Caco-2 (cell line): ENCODE data around the gene GPR21. TPM values are rescaled to one million over a fixed set of nuclear protein-coding genes. Genes with fewer than 3 reads are reported as not detected.

Source experiments
- BruUV-seq: library from RNA; stranded (reverse); fragments of 400-500 nt; replicated peaks from 2 replicates; lab custom pipeline; 2021; lab: Mats Ljungman, UMichigan
- CTCF ChIA-PET: fragments of 300-600 bp; sonication (Branson Sonifier 250); formaldehyde crosslinking; loops from one replicate; lab custom pipeline; 2022; ENCODE audit warnings: antibody characterized with exemption; lab: Charles Lee
- POLR2A ChIA-PET: fragments of 300-600 bp; sonication (Branson Sonifier 250); formaldehyde crosslinking; loops from one replicate; lab custom pipeline; 2022; ENCODE audit warnings: antibody characterized with exemption; lab: Charles Lee
- DNase-seq, 2 experiments: peaks; one replicate each; pipeline versions ENCODE4 v3.0.0 to v3.0.0-alpha.2; 2020 to 2022
- H3K27me3 ChIP-seq: replicated peaks from 2 replicates; pipeline ENCODE4 v1.6.0; 2011; ENCODE audit warnings: low read length; ENCODE audit not compliant: control insufficient read depth, insufficient read depth
- H3K36me3 ChIP-seq: 2 replicates; pipeline ENCODE4 v1.5.1; 2011; ENCODE audit warnings: low read length; ENCODE audit not compliant: control insufficient read depth, insufficient read depth
- H3K4me1 ChIP-seq: fragments of 250-450 bp; sonication (Bioruptor Pico); 2 replicates; pipeline ENCODE4 v1.5.1; 2020; ENCODE audit warnings: mild to moderate bottlenecking
- H3K4me3 ChIP-seq: 2 replicates; pipeline ENCODE4 v1.5.1; 2011; ENCODE audit warnings: low read depth, mild to moderate bottlenecking, control low read depth, low read length
- H3K9me3 ChIP-seq: fragments of 250-450 bp; sonication (Bioruptor Pico); 2 replicates; pipeline ENCODE4 v1.5.1; 2020; ENCODE audit warnings: mild to moderate bottlenecking, moderate library complexity
- H3K27ac Mint-ChIP-seq: one replicate; pipeline ENCODE4 v1.8.0; 2022; ENCODE audit warnings: mixed read lengths; ENCODE audit not compliant: unreplicated experiment
- H3K27me3 Mint-ChIP-seq: one replicate; pipeline ENCODE4 v1.8.0; 2022; ENCODE audit warnings: mixed read lengths; ENCODE audit not compliant: insufficient read depth, unreplicated experiment
- H3K36me3 Mint-ChIP-seq: one replicate; pipeline ENCODE4 v1.8.0; 2022; ENCODE audit warnings: mild to moderate bottlenecking, mixed read lengths; ENCODE audit not compliant: insufficient read depth, unreplicated experiment
- H3K4me1 Mint-ChIP-seq: one replicate; pipeline ENCODE4 v1.8.0; 2022; ENCODE audit warnings: low read depth, mixed read lengths; ENCODE audit not compliant: unreplicated experiment
- H3K4me3 Mint-ChIP-seq: one replicate; pipeline ENCODE4 v1.8.0; 2022; ENCODE audit warnings: mild to moderate bottlenecking, moderate library complexity, mixed read lengths; ENCODE audit not compliant: unreplicated experiment
- H3K9me3 Mint-ChIP-seq: one replicate; pipeline ENCODE4 v1.8.0; 2022; ENCODE audit warnings: mixed read lengths; ENCODE audit not compliant: unreplicated experiment
- CTCF ChIP-seq, 2 experiments: fragments of 200-600 bp in 1 of 2; IDR thresholded peaks; 1 replicate in 1 of 2; 2 replicates in 1 of 2; pipeline versions ENCODE4 v1.5.1 to v1.8.0; 2011 to 2022; ENCODE audit warnings: antibody characterized with exemption in 1 of 2, control low read depth in 1 of 2, inconsistent platforms in 1 of 2, low read depth in 1 of 2, low read length in 1 of 2, mild to moderate bottlenecking in 1 of 2, moderate library complexity in 1 of 2; ENCODE audit not compliant: insufficient read depth in 1 of 2, severe bottlenecking in 1 of 2, unreplicated experiment in 1 of 2
- intact Hi-C: fragments of 100-400 bp; cut with micrococcal nuclease; formaldehyde crosslinking; loops from one replicate; pipeline ENCODE4 v1.10.0; 2022; ENCODE audit not compliant: unreplicated experiment
- total RNA-seq: library from RNA; stranded (reverse); gene quantifications from 2 replicates; pipeline ENCODE4 v1.2.3, GENCODE V29; 2022

GPR21 gene
- total RNA-seq, 1 experiment from 2014 or later = 2.0 TPM

DNA sequence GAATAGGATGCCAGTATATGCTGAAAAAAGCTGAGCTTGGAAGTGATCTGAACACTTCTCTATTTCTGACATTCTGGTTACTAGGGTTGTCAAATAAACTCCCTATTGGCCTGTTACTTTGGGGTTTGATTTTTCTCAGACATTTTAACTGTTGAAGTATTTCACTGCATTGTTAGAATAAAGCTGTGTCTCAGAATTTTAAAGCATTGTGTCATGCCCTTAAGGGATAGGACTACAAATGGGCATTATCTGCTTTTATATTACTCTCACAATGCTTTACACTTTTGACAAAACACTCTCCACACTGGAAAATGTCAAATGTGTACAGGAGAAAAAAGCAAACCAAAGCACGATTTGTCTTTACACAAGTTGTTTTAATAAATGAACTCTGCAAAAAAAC is 16.8 kb upstream of the GPR21 start:
- Mint-ChIP-seq H3K9me3 (no peaks in the 10 kb centered on the region), H3K27ac (no peak overlapping the region), H3K27me3 (no peaks in the 10 kb centered on the region), H3K4me3 (no peak overlapping the region), H3K4me1 (no peaks in the 10 kb centered on the region), H3K36me3 (peaks cover 73% of the 10 kb centered on the region)
- BruUV-seq = no TSS peak
- intact Hi-C loops = no loop called here
- ChIA-PET POLR2A (no interaction called here), CTCF (no interaction called here)
- H3K36me3 ChIP-seq = no peaks in the 10 kb centered on the region; the same call in none of the 2 replicates
- H3K9me3 ChIP-seq = no peaks in the 10 kb centered on the region
- no peak overlapping the region for H3K4me3 ChIP-seq
- DNase-seq = no peak
- no peaks in the 10 kb centered on the region for H3K4me1 ChIP-seq
- no peaks in the 10 kb centered on the region for H3K27me3 ChIP-seq
- TF ChIP-seq CTCF (IDR thresholded peaks at IDR 0.05; ENCODE audit: insufficient read depth in 1 of 2, low read depth in 1 of 2, low read length in 1 of 2, severe bottlenecking in 1 of 2, unreplicated experiment in 1 of 2) = no peak

GRCh38 chr9:123020796-123021195 is 12.7 kb upstream of the GPR21 start:
- no TSS peak for BruUV-seq
- TF ChIP-seq CTCF (IDR thresholded peaks at IDR 0.05; ENCODE audit: insufficient read depth in 1 of 2, low read depth in 1 of 2, low read length in 1 of 2, severe bottlenecking in 1 of 2, unreplicated experiment in 1 of 2) = no peak
- no peaks in the 10 kb centered on the region for H3K27me3 ChIP-seq
- H3K4me1 Mint-ChIP-seq = no peaks in the 10 kb centered on the region
- DNase-seq = no peak
- POLR2A ChIA-PET = no interaction called here
- H3K9me3 Mint-ChIP-seq = no peaks in the 10 kb centered on the region
- CTCF ChIA-PET = no interaction called here
- peaks cover 65% of the 10 kb centered on the region for H3K36me3 Mint-ChIP-seq
- H3K4me3 Mint-ChIP-seq = no peak overlapping the region
- no peaks in the 10 kb centered on the region for H3K27me3 Mint-ChIP-seq
- no peak overlapping the region for H3K4me3 ChIP-seq
- no peaks in the 10 kb centered on the region for H3K9me3 ChIP-seq
- H3K4me1 ChIP-seq = no peaks in the 10 kb centered on the region
- H3K27ac Mint-ChIP-seq = no peak overlapping the region
- intact Hi-C loops = no loop called here
- no peaks in the 10 kb centered on the region; the same call in 1 of the 2 replicates for H3K36me3 ChIP-seq

- Mint-ChIP-seq H3K4me1 (peaks cover 9% of the 10 kb centered on the region), H3K27me3 (no peaks in the 10 kb centered on the region), H3K27ac (no peak overlapping the region), H3K9me3 (no peaks in the 10 kb centered on the region), H3K4me3 (peak overlapping the region; percentile 25), H3K36me3 (peaks cover 59% of the 10 kb centered on the region)
- no peak for TF ChIP-seq CTCF (IDR thresholded peaks at IDR 0.05; ENCODE audit: insufficient read depth in 1 of 2, low read depth in 1 of 2, low read length in 1 of 2, severe bottlenecking in 1 of 2, unreplicated experiment in 1 of 2)
- Histone ChIP-seq H3K4me1 (peaks cover 11% of the 10 kb centered on the region), H3K27me3 (no peaks in the 10 kb centered on the region), H3K36me3 (peaks cover 2% of the 10 kb centered on the region; the same call in 1 of the 2 replicates), H3K4me3 (no peak overlapping the region), H3K9me3 (no peaks in the 10 kb centered on the region)
- DNase-seq = no peak
- BruUV-seq = no TSS peak
- ChIA-PET CTCF (interaction anchor here (0.6 to 0.9 kb wide), 3 partner anchors 56 to 323 kb away, joined by 3 read pairs; no protein-coding TSS in a partner anchor), POLR2A (interaction anchor here (1.0 kb wide), 1 partner anchor 86 kb away, joined by 5 read pairs; the partner anchor contains the start of gene RABGAP1)
- intact Hi-C loops = no loop called here
These were observed 7.0 kb upstream of the GPR21 start for GRCh38 chr9:123026425-123026824.
